Activated B cell treated with CpG ODN at 0.5 μM for 24 hours (primary cell): ENCODE results near the gene CBFB. TPM values are rescaled to one million over a fixed set of nuclear protein-coding genes. Genes with fewer than 3 reads are reported as not detected.
"Not testable (repeated sequence)": the region's sequence is repeated elsewhere in the genome, so short reads cannot be mapped to it uniquely, and the experiment has no call there.

Source experiments
- ATAC-seq: fragments of 200-7000 bp; cut with Tn5 transposase; one replicate; pipeline ENCODE4 v1.10.0; 2021; ENCODE audit warnings: low read depth, mild to moderate bottlenecking, moderate library complexity
- CTCF ChIA-PET: fragments of 350-600 bp; sonication (Branson Sonifier 250); formaldehyde crosslinking; loops from one replicate; lab custom pipeline; 2021; ENCODE audit warnings: antibody characterized with exemption; lab: Charles Lee
- POLR2A ChIA-PET: fragments of 350-600 bp; sonication (Branson Sonifier 250); formaldehyde crosslinking; loops from one replicate; lab custom pipeline; 2021; ENCODE audit warnings: antibody characterized with exemption; lab: Charles Lee
- DNase-seq: peaks from one replicate; pipeline ENCODE4 v3.0.0; 2022
- H3K27ac Mint-ChIP-seq: one replicate; pipeline ENCODE4 v1.8.0; 2020; ENCODE audit warnings: mixed read lengths
- H3K27me3 Mint-ChIP-seq: one replicate; pipeline ENCODE4 v1.8.0; 2021; ENCODE audit warnings: mixed read lengths
- H3K36me3 Mint-ChIP-seq: one replicate; pipeline ENCODE4 v1.8.0; 2021; ENCODE audit warnings: low read depth, mixed read lengths
- H3K4me1 Mint-ChIP-seq: one replicate; pipeline ENCODE4 v1.8.0; 2021; ENCODE audit warnings: mixed read lengths
- H3K4me3 Mint-ChIP-seq: one replicate; pipeline ENCODE4 v1.8.0; 2020; ENCODE audit warnings: mild to moderate bottlenecking, mixed read lengths
- H3K9me3 Mint-ChIP-seq: one replicate; pipeline ENCODE4 v1.8.0; 2020; ENCODE audit warnings: mixed read lengths
- intact Hi-C: fragments of 100-400 bp; cut with micrococcal nuclease; formaldehyde crosslinking; loops from one replicate; pipeline ENCODE4 v1.15.1; 2024
- total RNA-seq: library from RNA; stranded (reverse); gene quantifications from 2 replicates; pipeline ENCODE4 v1.2.3, GENCODE V29; 2022
- TF ChIP-seq, protein P1 (sequence below): fragments of 200-600 bp; IDR thresholded peaks from one replicate; pipeline ENCODE4 v1.8.0; 2022; ENCODE audit warnings: antibody characterized with exemption, mild to moderate bottlenecking

CBFB gene
- total RNA-seq, 1 donor from 2014 or later, result 66.6 TPM

DNA sequence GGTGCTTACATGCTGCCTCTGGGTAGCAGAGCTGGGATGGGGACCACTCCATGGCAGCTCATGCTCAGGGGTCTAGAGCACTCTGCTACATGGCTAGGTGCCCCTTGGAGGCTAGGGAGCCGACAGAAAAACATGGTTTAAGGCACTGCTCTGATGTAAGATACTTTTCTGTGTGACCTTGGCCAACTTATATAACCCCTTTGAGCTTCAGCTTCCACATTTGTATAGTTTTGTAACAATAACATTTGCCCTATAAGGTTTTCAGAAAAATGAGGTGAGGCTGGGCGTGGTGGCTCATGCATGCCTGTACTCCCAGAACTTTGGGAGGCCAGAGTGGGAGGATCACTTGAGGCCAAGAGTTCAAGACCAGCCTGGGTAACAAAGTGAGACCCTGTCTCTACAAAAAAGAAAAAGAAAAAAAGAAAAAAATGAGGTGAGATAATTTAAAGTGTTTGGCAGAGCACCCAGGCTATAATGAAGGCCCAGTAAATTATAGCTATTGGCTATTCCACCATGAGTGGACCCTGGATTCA is 37.3 kb upstream of the CBFB start:
- ATAC-seq, result no peak
- H3K9me3 Mint-ChIP-seq, result no peaks in the 10 kb centered on the region
- H3K27me3 Mint-ChIP-seq, result no peaks in the 10 kb centered on the region
- no peaks in the 10 kb centered on the region for H3K4me1 Mint-ChIP-seq
- TF ChIP-seq, protein P1, sequence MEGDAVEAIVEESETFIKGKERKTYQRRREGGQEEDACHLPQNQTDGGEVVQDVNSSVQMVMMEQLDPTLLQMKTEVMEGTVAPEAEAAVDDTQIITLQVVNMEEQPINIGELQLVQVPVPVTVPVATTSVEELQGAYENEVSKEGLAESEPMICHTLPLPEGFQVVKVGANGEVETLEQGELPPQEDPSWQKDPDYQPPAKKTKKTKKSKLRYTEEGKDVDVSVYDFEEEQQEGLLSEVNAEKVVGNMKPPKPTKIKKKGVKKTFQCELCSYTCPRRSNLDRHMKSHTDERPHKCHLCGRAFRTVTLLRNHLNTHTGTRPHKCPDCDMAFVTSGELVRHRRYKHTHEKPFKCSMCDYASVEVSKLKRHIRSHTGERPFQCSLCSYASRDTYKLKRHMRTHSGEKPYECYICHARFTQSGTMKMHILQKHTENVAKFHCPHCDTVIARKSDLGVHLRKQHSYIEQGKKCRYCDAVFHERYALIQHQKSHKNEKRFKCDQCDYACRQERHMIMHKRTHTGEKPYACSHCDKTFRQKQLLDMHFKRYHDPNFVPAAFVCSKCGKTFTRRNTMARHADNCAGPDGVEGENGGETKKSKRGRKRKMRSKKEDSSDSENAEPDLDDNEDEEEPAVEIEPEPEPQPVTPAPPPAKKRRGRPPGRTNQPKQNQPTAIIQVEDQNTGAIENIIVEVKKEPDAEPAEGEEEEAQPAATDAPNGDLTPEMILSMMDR, result no peak
- intact Hi-C loops, result no loop called here
- no peaks in the 10 kb centered on the region for H3K36me3 Mint-ChIP-seq
- ChIA-PET CTCF (no interaction called here), POLR2A (no interaction called here)
- no peak overlapping the region for H3K4me3 Mint-ChIP-seq
- no peak overlapping the region for H3K27ac Mint-ChIP-seq
- no peak for DNase-seq

DNA sequence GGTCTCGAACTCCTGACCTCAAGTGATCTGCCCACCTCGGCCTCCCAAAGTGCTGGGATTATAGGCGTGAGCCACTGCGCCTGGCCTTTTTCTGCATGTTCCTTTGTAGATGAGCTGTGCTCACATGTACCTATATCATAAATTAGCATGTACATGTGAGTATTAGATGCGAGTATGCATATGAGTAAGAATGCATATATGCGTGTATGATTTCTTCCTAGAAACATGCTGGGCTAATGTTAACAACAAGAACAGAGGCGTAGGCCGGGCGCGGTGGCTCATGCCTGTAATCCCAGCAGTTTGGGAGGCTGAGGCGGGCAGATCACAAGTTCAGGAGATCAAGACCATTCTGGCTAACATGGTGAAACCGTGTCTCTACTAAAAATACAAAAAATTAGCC is 35.4 kb upstream of the CBFB start:
- H3K4me3 Mint-ChIP-seq, H3K27me3 Mint-ChIP-seq, DNase-seq, POLR2A ChIA-PET, ATAC-seq, CTCF ChIA-PET, H3K4me1 Mint-ChIP-seq, H3K27ac Mint-ChIP-seq, H3K36me3 Mint-ChIP-seq, H3K9me3 Mint-ChIP-seq, intact Hi-C loops: not testable (repeated sequence)

DNA sequence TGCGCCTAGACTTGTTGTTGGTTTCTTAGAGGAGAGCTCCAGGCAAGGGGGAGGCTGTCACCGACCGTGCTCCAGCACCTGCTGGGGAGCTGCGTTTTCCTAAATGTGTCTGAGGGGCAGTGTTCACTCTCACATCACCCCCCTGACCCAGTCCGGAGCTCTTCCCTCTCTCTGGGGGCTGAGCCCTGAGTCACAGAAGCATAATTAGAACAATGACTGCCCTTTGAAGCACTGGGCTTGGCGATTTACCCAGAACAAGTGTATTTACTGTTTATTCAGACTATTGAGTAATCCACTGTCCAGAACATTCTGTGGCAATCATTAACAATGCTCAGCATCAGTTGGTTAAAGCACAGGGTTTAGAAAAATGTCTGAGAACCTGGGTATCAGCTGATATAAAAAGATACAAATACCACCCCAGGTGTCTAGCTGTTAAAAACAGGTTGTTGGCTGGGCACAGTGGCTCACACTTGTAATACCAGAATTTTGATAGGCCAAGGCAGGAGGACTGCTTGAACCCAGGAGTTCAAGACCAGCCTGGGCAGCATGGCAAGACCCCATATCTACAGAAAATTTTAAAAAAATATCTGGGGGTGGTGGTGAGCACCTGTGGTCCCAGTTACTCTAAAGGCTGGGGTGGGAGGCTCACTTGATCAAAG is 32.5 kb upstream of the CBFB start:
- ATAC-seq (no peak), DNase-seq (no peak)
- Mint-ChIP-seq H3K4me3 (no peak overlapping the region), H3K27ac (no peak overlapping the region), H3K36me3 (no peaks in the 10 kb centered on the region), H3K27me3 (no peaks in the 10 kb centered on the region), H3K9me3 (no peaks in the 10 kb centered on the region), H3K4me1 (peaks cover 10% of the 10 kb centered on the region)
- CTCF ChIA-PET, result interaction anchor here (0.6 kb wide), 1 partner anchor 1985 kb away, joined by 3 read pairs; no protein-coding TSS in a partner anchor
- TF ChIP-seq, protein P1, result no peak
- intact Hi-C loops, result no loop called here
- POLR2A ChIA-PET, result no interaction called here

DNA sequence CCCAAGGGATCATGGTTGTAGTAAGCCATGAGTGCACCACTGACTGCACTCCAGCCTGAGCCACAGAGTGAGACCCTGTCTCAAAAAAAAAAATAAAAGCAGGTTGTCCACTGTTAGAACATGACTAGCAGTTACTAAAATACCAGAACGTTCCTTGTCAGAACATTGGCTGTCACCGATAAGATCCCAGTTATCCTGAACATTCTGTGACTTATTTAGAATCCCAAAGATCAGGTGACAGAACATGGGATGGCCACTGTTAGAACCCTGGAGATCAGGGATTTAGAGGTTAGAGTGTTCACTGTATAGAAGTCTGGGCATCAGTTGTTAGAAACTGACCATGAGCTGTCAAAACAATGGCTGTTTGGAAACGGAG is 32.0 kb upstream of the CBFB start:
- CTCF ChIA-PET, result no interaction called here
- Mint-ChIP-seq H3K9me3 (no peaks in the 10 kb centered on the region), H3K27ac (no peak overlapping the region), H3K36me3 (no peaks in the 10 kb centered on the region), H3K4me1 (peaks cover 14% of the 10 kb centered on the region), H3K4me3 (no peak overlapping the region), H3K27me3 (no peaks in the 10 kb centered on the region)
- DNase-seq (no peak), ATAC-seq (no peak)
- TF ChIP-seq, protein P1, result no peak
- intact Hi-C loops, result no loop called here
- POLR2A ChIA-PET, result no interaction called here

DNA sequence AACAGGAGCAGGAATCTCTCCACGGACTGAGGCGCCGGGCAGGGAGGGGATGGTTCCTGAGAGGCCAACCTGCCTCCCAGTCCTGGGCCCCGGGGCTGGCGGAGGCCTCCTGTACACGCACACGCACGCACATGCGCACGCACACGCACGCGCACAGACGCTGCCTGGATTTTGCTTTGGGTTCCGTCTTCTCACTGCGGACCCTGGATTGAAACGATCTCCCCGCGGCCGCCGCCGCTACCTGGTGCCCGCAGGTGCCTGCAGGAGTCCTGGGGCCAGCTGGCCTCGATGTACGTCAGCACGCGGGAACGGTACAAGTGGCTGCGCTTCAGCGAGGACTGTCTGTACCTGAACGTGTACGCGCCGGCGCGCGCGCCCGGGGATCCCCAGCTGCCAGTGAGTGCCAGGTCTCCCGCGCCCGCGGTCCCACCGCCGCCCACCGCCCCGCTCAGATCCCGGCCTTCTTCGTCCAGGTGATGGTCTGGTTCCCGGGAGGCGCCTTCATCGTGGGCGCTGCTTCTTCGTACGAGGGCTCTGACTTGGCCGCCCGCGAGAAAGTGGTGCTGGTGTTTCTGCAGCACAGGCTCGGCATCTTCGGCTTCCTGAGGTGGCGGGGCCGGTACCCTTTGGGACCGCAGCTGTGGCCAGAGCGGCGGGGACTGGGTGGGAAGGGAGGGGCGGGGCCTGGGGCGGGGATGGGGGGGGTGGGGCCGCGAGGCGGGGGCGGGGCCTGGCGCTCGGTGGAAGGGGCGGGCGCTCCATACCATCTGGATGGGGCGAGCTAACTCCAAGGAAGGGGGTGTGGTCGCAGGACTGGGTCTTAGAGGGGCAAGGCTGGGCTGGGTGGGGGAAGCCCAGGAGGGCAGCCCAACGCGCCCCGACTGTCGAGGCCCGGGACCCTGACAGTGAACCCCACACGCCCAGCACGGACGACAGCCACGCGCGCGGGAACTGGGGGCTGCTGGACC is 28.3 kb upstream of the CBFB start:
- Mint-ChIP-seq H3K4me1 (peaks cover 14% of the 10 kb centered on the region), H3K9me3 (no peaks in the 10 kb centered on the region), H3K4me3 (peak overlapping the region; percentile 84), H3K27me3 (no peaks in the 10 kb centered on the region), H3K36me3 (no peaks in the 10 kb centered on the region), H3K27ac (no peak overlapping the region)
- intact Hi-C loops, result loop anchor here (2.0 kb wide), 1 partner anchor 28 kb away; the partner anchor contains the start of gene CBFB
- peak; percentile 54 for DNase-seq
- ATAC-seq, result peak; percentile 71
- CTCF ChIA-PET, result interaction anchor here (1.3 kb wide), 1 partner anchor 154 kb away, joined by 3 read pairs; no protein-coding TSS in a partner anchor
- POLR2A ChIA-PET, result interaction anchor here (1.1 kb wide), 1 partner anchor 480 kb away, joined by 3 read pairs; the partner anchor contains the start of gene ATP6V0D1
- TF ChIP-seq, protein P1, result no peak
